ENCODE measurements around the gene HTR7. TPM values are rescaled to one million over a fixed set of nuclear protein-coding genes. Genes with fewer than 3 reads are reported as not detected.
A peak's percentile ranks its signal among the peaks of the same experiment; 100 is the strongest.
"Not testable (repeated sequence)": the region's sequence is repeated elsewhere in the genome, so short reads cannot be mapped to it uniquely, and the experiment has no call there.

HTR7 gene
- total RNA-seq: under 1 TPM in 1 of 2 donors, not detected in 1; 0.62 TPM

DNA sequence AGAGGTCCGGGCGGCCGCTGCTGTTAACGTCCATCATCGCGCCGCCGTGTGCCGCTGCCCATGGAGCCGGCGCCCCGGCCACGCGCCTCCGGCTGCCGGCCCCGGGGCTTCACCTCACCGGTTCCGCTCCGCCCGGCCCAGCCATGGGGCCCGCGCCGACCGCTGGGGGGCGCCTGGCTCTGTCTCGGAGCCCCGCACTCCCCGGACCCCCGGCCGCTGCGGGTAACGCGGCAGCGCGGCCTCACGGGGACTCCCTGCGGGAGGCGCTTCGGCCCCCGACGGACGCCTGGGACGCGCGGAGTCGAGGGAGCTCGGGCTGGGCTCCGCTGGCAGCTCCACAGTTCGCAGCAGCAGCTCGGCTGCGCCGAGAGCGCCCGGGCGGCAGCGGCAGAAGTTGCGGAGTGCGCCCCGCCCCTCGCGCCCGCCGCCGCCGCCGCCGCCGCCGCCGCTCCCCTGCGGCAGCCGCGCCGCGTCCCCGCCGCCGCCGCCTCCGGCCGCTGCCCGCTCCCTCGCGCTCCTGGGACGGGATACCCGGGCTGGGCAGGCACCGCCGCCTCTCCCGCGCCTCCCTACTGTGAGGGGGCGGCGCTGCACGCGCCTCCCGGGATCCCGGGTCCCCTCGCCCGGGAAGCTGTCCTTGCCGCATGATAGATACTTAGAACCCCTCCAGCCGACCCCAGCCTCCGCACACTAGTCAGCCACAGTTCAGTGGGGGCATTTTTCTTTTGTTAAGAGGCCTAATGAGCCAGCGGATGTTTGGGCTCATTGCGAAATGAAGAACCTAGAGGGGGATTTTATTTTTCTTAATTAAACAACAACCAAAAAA, at the start of gene HTR7:
TSS of gene HTR7 (minus strand) at position 405 of the 826 bp plus-strand sequence. CDS start at position 37, 368 bp downstream.
- Mint-ChIP-seq H3K9me3 (no peaks in the 10 kb centered on the region), H3K27me3 (peaks cover 15 to 45% of the 10 kb centered on the region in 2 donors), H3K4me3 (peak within 1 kb of the TSS; percentile 82), H3K4me1 (ENCODE audit: low read depth in 2 of 2) (peaks cover 6 to 19% of the 10 kb centered on the region in 2 donors), H3K27ac (peak within 1 kb of the TSS in 1 of 2 donors; percentile 68), H3K36me3 (no peaks in the 10 kb centered on the region)
- DNase-seq (ENCODE audit: low spot score) (peak; percentile 64), ATAC-seq (peak; percentile 88 to 90)

DNA sequence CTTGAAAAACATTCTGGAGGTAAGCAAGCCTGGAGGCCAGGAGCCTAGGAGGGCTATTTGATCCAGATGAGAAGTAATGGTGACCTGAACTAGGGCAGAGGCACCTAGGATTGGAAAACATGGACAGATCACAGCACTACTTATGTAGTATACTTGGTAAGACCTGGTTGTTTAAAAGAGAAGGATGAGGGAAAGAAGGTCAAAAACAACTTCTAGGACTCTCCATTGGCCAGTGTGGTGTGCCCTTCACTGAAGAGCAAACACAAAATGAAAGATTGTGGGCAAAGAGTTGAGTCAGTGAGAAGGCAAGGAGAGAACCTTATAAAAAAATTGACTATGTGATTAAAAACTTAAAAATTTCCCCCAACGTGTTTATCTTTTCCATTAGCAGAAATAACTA, 48.8 kb upstream of the HTR7 start:
- ATAC-seq: peak in 1 of 2 donors; percentile 84
- H3K4me1 Mint-ChIP-seq (ENCODE audit: low read depth in 2 of 2): peaks cover 5 to 14% of the 10 kb centered on the region in 2 donors
- peak overlapping the region in 1 of 2 donors; percentile 76 for H3K27ac Mint-ChIP-seq
- H3K27me3 Mint-ChIP-seq: no peaks in the 10 kb centered on the region
- H3K4me3 Mint-ChIP-seq: peak overlapping the region; percentile 78
- no peaks in the 10 kb centered on the region for H3K9me3 Mint-ChIP-seq
- DNase-seq (ENCODE audit: low spot score): no peak
- peaks cover 14% of the 10 kb centered on the region for H3K36me3 Mint-ChIP-seq

- Mint-ChIP-seq H3K4me1 (ENCODE audit: low read depth in 2 of 2) (peaks cover 5 to 14% of the 10 kb centered on the region in 2 donors), H3K27me3 (no peaks in the 10 kb centered on the region), H3K27ac (peak overlapping the region; percentile 22 to 76), H3K36me3 (peaks cover 14% of the 10 kb centered on the region), H3K4me3 (peak overlapping the region; percentile 78), H3K9me3 (no peaks in the 10 kb centered on the region)
- ATAC-seq: peak in 1 of 2 donors; percentile 78
- DNase-seq (ENCODE audit: low spot score): no peak
Observed at GRCh38 chr10:90905925-90906324, 48.1 kb upstream of the HTR7 start.

DNA sequence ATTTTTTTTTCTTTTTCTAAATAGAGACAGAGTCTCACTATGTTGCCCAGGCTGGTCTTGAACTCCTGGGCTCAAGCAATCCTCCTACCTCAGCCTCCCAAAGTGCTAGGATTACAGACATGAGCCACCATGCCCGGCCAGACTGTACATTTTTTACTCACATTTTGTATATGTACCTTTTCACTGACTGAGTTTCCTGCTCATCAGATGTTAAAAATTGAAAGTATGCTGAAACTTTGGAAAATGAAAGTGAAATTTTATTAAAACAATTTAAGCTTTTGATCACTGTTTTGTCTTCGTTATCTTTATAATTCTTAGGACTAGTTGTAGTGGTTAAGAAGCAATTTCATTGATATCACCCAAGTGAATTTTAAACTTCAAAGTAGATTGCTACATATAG, 39.1 kb upstream of the HTR7 start:
- not testable (repeated sequence) for ATAC-seq; H3K4me3 Mint-ChIP-seq; H3K27me3 Mint-ChIP-seq; H3K4me1 Mint-ChIP-seq (ENCODE audit: low read depth in 2 of 2); DNase-seq (ENCODE audit: low spot score); H3K9me3 Mint-ChIP-seq
- peak overlapping the region in 1 of 2 donors; percentile 15 for H3K27ac Mint-ChIP-seq
- peaks cover 17% of the 10 kb centered on the region for H3K36me3 Mint-ChIP-seq

- no peak for ATAC-seq
- DNase-seq (ENCODE audit: low spot score): no peak
- H3K4me1 Mint-ChIP-seq (ENCODE audit: low read depth in 2 of 2): peaks cover 0 to 2% of the 10 kb centered on the region in 2 donors
- no peak overlapping the region for H3K27ac Mint-ChIP-seq
- no peaks in the 10 kb centered on the region for H3K9me3 Mint-ChIP-seq
- H3K36me3 Mint-ChIP-seq: peaks cover 33% of the 10 kb centered on the region
- no peaks in the 10 kb centered on the region for H3K27me3 Mint-ChIP-seq
- no peak overlapping the region for H3K4me3 Mint-ChIP-seq
Observed at GRCh38 chr10:90893190-90893589, 35.4 kb upstream of the HTR7 start.

DNA sequence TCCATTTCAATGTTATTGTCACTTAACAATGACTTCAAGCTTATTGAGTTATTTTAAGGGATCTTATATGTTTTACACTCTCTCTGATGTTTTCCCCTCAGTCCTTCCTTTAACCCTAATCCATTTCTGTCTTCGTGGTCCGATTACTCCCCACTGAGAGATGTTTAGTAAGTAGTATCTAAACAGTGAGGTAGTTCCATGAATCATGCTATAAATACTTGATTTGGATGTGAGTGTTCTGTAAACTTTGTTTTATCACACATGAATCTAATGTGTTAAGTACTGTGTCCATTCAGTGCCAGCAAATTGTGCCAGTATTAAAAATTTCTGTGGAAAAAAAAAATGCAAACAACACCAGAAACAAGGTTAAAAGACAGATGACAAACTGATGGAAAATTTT, 32.5 kb upstream of the HTR7 start:
- ATAC-seq: no peak
- Mint-ChIP-seq H3K36me3 (peaks cover 51% of the 10 kb centered on the region), H3K27ac (no peak overlapping the region)

DNA sequence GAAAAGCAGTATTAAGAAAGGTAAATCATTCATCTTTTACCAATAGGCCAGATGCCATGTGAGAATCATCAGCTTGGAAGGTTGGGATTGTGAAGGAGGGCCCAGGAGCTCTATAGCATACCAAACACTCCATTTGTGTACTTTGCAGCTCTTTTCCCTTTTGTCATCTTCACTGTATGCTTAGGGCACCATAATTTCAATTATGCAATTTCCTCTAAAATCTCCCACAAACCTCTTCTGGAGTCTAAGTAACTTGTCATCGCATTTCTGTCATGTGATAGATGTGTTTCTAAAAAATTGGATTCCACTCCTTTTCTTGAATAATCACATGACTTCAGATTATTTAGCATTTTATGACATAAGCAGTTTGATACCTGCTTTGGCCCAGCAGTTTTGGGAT, 31.8 kb upstream of the HTR7 start:
- Mint-ChIP-seq H3K4me3 (no peak overlapping the region), H3K4me1 (ENCODE audit: low read depth in 2 of 2) (no peaks in the 10 kb centered on the region), H3K27ac (no peak overlapping the region), H3K36me3 (peaks cover 52% of the 10 kb centered on the region), H3K9me3 (no peaks in the 10 kb centered on the region), H3K27me3 (no peaks in the 10 kb centered on the region)
- ATAC-seq (no peak), DNase-seq (ENCODE audit: low spot score) (no peak)

More for the DNA sequence above, 32.5 kb upstream of the HTR7 start:
- Mint-ChIP-seq H3K9me3 (no peaks in the 10 kb centered on the region), H3K4me1 (ENCODE audit: low read depth in 2 of 2) (no peaks in the 10 kb centered on the region), H3K27me3 (no peaks in the 10 kb centered on the region), H3K4me3 (no peak overlapping the region)
- DNase-seq (ENCODE audit: low spot score): no peak

DNA sequence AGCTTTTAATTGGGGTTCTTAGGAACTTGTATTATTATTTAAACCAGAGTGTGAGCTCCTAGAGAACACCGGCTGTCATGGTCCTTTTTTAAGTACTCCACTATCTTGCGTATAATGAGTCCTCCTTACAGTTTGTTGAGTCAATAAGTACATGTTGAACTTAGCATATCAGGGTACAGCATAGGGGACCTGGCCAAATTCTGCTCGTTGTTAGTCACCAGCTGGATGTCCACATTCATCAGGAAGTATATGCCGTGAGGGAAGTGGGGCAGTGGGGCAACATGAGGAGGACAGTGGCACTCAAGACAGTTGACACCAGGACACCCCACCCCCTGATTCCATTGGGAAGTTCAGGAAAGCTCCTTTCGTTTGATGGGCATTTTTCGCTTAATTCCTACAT, 30.5 kb upstream of the HTR7 start:
- no peaks in the 10 kb centered on the region for H3K4me1 Mint-ChIP-seq (ENCODE audit: low read depth in 2 of 2)
- H3K4me3 Mint-ChIP-seq: no peak overlapping the region
- peaks cover 43% of the 10 kb centered on the region for H3K36me3 Mint-ChIP-seq

DNA sequence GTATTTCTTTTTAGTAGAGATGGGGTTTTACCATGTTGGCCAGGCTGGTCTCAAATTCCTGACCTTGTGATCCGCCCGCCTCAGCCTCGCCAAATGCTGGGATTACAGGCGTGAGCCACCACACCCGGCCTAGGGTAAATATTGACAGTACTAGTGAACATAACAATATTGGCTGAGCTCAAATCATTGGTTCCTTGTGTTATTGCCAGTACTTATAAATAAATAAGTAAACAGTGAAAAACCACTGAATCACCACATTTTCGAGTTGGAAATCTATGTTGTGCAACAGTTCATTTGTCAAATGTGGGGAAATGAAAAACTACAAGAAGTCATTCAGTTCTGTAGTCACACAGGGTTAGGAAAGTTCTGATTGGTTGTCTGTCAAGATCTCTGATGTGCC, 29.7 kb upstream of the HTR7 start:
- Mint-ChIP-seq H3K27ac (no peak overlapping the region), H3K4me1 (ENCODE audit: low read depth in 2 of 2) (no peaks in the 10 kb centered on the region), H3K36me3 (peaks cover 41% of the 10 kb centered on the region), H3K27me3 (no peaks in the 10 kb centered on the region), H3K4me3 (no peak overlapping the region), H3K9me3 (no peaks in the 10 kb centered on the region)
- ATAC-seq (no peak), DNase-seq (ENCODE audit: low spot score) (no peak)

More for the DNA sequence above, 30.5 kb upstream of the HTR7 start:
- Mint-ChIP-seq H3K27ac (no peak overlapping the region), H3K27me3 (no peaks in the 10 kb centered on the region), H3K9me3 (no peaks in the 10 kb centered on the region)
- ATAC-seq (no peak), DNase-seq (ENCODE audit: low spot score) (no peak)

DNA sequence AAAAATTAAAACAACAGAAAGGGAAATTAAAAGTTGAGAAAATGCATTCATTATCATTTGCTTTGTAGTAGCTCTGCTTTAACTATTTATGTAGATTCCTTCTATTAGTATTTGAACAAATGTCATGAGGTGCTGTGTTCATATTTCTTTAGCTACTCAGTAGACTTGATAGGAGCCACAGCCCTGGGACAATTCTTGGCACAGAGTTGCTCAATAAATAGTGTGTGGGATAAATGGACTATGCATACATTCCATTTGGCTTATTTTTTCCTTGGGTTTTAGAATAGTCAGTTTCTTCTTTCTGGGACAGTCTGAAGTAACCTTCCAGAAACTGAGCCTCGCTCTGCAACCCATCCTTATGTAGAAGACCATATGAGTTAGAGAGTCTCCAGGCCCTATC, 27.3 kb upstream of the HTR7 start:
- no peak overlapping the region for H3K4me3 Mint-ChIP-seq
- no peak for DNase-seq (ENCODE audit: low spot score)
- H3K9me3 Mint-ChIP-seq: no peaks in the 10 kb centered on the region
- H3K27ac Mint-ChIP-seq: no peak overlapping the region
- peaks cover 27% of the 10 kb centered on the region for H3K36me3 Mint-ChIP-seq
- ATAC-seq: no peak
- H3K27me3 Mint-ChIP-seq: no peaks in the 10 kb centered on the region
- peaks cover 0 to 2% of the 10 kb centered on the region in 2 donors for H3K4me1 Mint-ChIP-seq (ENCODE audit: low read depth in 2 of 2)

DNA sequence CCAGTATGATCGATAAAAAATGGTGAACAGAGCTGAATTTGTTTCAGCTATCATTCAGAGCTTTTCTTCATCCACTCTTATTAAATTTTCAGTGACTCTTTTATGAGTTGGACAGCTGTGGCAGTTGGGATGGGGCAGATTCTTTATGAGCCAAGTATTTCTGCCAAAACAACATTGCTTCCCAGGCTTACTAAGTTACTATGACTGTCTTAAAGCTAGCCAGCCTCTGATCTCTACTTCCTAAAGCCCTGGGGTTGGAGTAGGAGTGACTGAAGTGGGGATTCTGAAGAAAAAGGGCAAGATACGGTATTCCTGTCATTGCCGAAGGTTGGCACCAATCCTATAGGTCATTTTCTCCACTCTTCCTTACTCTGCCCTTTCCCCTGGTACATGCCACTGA, 26.6 kb upstream of the HTR7 start:
- ATAC-seq: no peak

GRCh38 chr10:90880059-90880719, 22.4 kb upstream of the HTR7 start:
- not testable (repeated sequence) for H3K27ac Mint-ChIP-seq; H3K27me3 Mint-ChIP-seq; DNase-seq (ENCODE audit: low spot score); ATAC-seq; H3K4me1 Mint-ChIP-seq (ENCODE audit: low read depth in 2 of 2); H3K9me3 Mint-ChIP-seq; H3K4me3 Mint-ChIP-seq
- H3K36me3 Mint-ChIP-seq: peaks cover 24% of the 10 kb centered on the region

More for the DNA sequence above, 26.6 kb upstream of the HTR7 start:
- no peak overlapping the region for H3K27ac Mint-ChIP-seq
- H3K9me3 Mint-ChIP-seq: no peaks in the 10 kb centered on the region
- H3K4me1 Mint-ChIP-seq (ENCODE audit: low read depth in 2 of 2): peaks cover 0 to 2% of the 10 kb centered on the region in 2 donors
- DNase-seq (ENCODE audit: low spot score): no peak
- peaks cover 29% of the 10 kb centered on the region for H3K36me3 Mint-ChIP-seq
- H3K4me3 Mint-ChIP-seq: no peak overlapping the region
- H3K27me3 Mint-ChIP-seq: no peaks in the 10 kb centered on the region

DNA sequence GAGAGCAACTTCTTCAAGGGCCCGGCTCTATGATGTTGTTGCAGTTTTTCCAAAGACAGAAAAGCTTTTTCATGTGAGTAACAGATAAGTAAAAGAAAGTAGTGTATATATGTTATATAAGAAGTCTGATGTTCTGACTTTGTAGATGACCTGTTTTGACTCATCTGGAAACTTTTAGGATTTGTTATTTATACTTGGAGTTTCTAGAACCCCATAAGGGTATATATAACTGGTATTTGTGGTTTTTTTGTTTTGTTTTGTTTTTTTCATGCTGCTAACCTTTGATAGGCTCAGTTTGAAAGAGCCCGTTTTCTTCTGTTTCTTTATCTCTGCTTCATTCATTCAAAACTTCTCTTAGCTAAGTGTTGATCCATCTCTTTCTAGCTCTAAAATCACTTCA, 21.2 kb upstream of the HTR7 start:
- ATAC-seq (no peak), DNase-seq (ENCODE audit: low spot score) (no peak)
- H3K4me1 Mint-ChIP-seq (ENCODE audit: low read depth in 2 of 2): peaks cover 4 to 5% of the 10 kb centered on the region in 2 donors
- no peak overlapping the region for H3K27ac Mint-ChIP-seq
- no peaks in the 10 kb centered on the region for H3K27me3 Mint-ChIP-seq
- no peaks in the 10 kb centered on the region for H3K9me3 Mint-ChIP-seq
- H3K36me3 Mint-ChIP-seq: peaks cover 23% of the 10 kb centered on the region
- H3K4me3 Mint-ChIP-seq: no peak overlapping the region

DNA sequence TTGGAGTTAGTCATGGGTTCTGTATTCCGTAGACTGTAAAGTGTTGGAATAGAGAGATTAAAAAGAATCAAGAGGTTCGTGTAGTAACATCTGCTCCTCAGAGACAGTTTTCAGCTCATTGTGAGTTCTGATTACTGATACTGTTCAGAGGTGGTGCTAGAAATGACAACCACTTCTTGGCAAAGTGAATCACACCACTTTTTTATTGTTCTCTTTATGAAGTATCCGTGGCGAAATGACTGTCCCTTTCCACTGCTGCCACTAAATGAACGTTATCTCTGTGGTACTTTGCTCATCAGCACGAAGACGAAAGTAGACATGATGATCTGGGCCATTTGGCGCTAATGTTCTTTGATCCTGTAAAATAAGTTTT, 14.8 kb upstream of the HTR7 start:
- Mint-ChIP-seq H3K27me3 (peaks cover 15 to 27% of the 10 kb centered on the region in 2 donors), H3K9me3 (no peaks in the 10 kb centered on the region), H3K36me3 (peaks cover 27% of the 10 kb centered on the region), H3K27ac (peak overlapping the region; percentile 90 to 94), H3K4me3 (peak overlapping the region; percentile 99), H3K4me1 (ENCODE audit: low read depth in 2 of 2) (peaks cover 27 to 39% of the 10 kb centered on the region in 2 donors)
- ATAC-seq: peak; percentile 8 to 63
- no peak for DNase-seq (ENCODE audit: low spot score)
